Camera-type eye (tissue), 1 donor: ENCODE data around the gene ACTG2. TPM values are rescaled to one million over a fixed set of nuclear protein-coding genes. Genes with fewer than 3 reads are reported as not detected.

ENCODE experiments used
- total RNA-seq: library from RNA; depleted of rRNA; stranded (reverse); fragments of >200 nt; gene quantifications from one replicate; pipeline ENCODE4 v1.2.3, GENCODE V29; 2014

The ACTG2 gene
- total RNA-seq: 53.9 TPM

DNA sequence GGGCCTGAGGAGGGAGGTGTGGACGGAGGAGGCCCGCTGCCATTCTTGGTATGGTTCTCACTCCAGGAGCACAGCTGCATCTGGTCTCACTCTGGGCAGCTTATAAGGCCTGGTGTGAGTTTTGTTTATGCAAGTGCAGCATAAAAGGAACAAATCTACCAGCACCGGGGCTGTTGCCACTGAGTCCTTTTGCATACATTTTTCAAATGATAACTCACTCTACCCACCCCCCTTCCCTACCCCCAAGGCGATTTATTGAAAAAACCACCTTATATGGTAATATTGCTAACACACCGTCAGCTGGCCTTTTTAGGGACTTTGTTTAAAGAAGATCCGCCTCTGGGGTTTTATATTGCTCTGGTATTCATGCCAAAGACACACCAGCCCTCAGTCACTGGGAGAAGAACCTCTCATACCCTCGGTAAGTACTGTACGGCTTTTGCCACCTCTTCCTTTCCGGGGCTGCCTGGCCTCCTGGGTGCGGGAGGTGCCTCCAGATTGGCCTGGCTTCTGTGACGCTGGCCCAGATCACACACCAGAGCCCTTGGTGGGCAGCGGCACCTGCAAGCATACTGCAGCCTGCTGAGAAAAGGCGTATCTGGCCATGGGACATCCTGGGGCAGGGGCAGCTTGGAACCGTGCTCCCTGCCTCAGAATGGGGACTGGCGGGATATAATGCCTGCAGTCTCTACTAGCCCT, at the start of gene ACTG2:
TSS of gene ACTG2 (plus strand) at position 378 of the 699 bp plus-strand sequence. CDS start 8,304 bp downstream, outside the sequence.

DNA sequence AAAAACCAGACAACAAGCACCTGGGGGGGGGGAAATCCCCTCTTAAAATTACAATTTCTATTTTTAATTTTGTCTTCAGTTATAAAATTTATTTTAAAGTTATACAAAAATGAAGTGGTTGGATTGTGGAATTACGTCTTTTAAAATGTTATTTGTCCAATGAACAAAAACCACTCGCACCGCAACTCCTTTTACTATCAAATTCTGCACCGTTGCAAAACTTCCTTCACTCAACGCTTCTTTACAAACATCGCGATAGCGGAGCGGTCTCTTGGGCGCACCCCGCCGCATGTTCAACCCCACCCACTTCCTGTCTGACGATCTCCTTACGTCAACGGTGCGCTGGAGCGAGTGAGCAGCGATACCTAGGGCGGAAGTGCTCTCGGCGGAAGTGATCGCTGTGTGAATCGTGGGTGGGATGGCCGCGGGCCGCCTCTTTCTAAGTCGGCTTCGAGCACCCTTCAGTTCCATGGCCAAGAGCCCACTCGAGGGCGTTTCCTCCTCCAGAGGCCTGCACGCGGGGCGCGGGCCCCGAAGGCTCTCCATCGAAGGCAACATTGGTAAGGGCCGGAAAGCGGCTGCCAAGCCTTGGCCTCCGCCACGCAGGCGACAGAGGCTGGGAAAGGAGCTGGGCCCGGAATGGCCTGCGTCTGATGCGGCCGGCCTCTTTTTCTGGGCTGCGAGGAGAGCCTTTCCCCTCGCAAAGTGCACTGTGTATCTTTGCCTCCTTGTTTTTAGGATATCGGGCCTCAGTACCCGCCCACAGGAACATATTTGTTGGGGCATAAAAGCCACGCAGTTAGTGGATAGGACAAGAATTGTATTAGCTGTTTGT, 33.9 kb downstream of the ACTG2 start, which contains the start of gene DGUOK:
TSS of gene DGUOK (plus strand) at position 388 of the 835 bp plus-strand sequence. CDS start at position 419, 31 bp downstream.

Other genes starting within 250 kb of the ACTG2 start
- gene TPRKB, start 155.7 kb upstream of the ACTG2 start, total RNA-seq: 41.5 TPM
- 42.8 TPM for gene DUSP11, start 112.9 kb upstream of the ACTG2 start, total RNA-seq
- not detected for gene C2orf78, start 108.8 kb upstream of the ACTG2 start, total RNA-seq
- 40.7 TPM for gene STAMBP, start 64.0 kb upstream of the ACTG2 start, total RNA-seq
- 39.1 TPM for gene DGUOK, start 33.9 kb downstream of the ACTG2 start, total RNA-seq
- 29.6 TPM for gene TET3, start 91.9 kb downstream of the ACTG2 start, total RNA-seq